Lung (tissue), 12 donors: ENCODE measurements around the gene GPR108. TPM values are rescaled to one million over a fixed set of nuclear protein-coding genes. Genes with fewer than 3 reads are reported as not detected.

Source experiments
- ATAC-seq: fragments of 200-7000 bp; cut with Tn5 transposase; one replicate; pipeline ENCODE4 v1.9.1; 2020; ENCODE audit warnings: moderate number of reproducible peaks; ENCODE audit not compliant: insufficient read depth, low FRiP score
- DNase-seq, 3 donors: peaks; one replicate each; pipeline ENCODE4 v3.0.0-alpha.2; 2013 to 2017
- H3K27ac ChIP-seq, 2 donors: one replicate each; pipeline ENCODE4 v1.5.1; 2013; ENCODE audit warnings: mild to moderate bottlenecking in 2 of 2, moderate library complexity in 2 of 2, control low read depth in 1 of 2, inconsistent platforms in 1 of 2, low read depth in 1 of 2, low read length in 1 of 2
- H3K27me3 ChIP-seq, 3 donors: one replicate each; pipeline ENCODE4 v1.5.1; 2013; ENCODE audit warnings: low read length in 2 of 3; ENCODE audit not compliant: control insufficient read depth in 3 of 3, insufficient read depth in 3 of 3
- H3K36me3 ChIP-seq, 4 donors: one replicate each; pipeline ENCODE4 v1.5.1; 2013; ENCODE audit warnings: low read length in 4 of 4, mild to moderate bottlenecking in 1 of 4, moderate library complexity in 1 of 4; ENCODE audit not compliant: control insufficient read depth in 4 of 4, insufficient read depth in 4 of 4
- H3K4me1 ChIP-seq, 5 donors: one replicate each; pipeline ENCODE4 v1.5.1; 2013; ENCODE audit warnings: low read length in 5 of 5, mild to moderate bottlenecking in 2 of 5, moderate library complexity in 1 of 5; ENCODE audit not compliant: control insufficient read depth in 5 of 5, insufficient read depth in 5 of 5
- H3K4me3 ChIP-seq: one replicate; pipeline ENCODE4 v1.5.1; 2013; ENCODE audit warnings: mild to moderate bottlenecking, control low read depth, moderate library complexity
- H3K9ac ChIP-seq, 2 donors: one replicate each; pipeline ENCODE4 v1.5.1; 2013; ENCODE audit warnings: low read length in 2 of 2, control low read depth in 1 of 2; ENCODE audit not compliant: insufficient read depth in 1 of 2
- H3K9me3 ChIP-seq, 4 donors: one replicate each; pipeline ENCODE4 v1.5.1; 2013; ENCODE audit warnings: low read length in 3 of 4, mild to moderate bottlenecking in 1 of 4, moderate library complexity in 1 of 4; ENCODE audit not compliant: control insufficient read depth in 4 of 4, insufficient read depth in 3 of 4
- CTCF ChIP-seq: IDR thresholded peaks from 2 replicates; pipeline ENCODE4 v1.5.1; 2012; ENCODE audit warnings: mild to moderate bottlenecking; ENCODE audit errors: control extremely low read depth, extremely low read depth
- WGBS, 2 donors: extraction: QIAGEN DNeasy Blood & Tissue Kit; methylation state at CpG; one replicate each; pipeline ENCODE4 v1.1.7; 2013; 5-methylcytosine and 5-hydroxymethylcytosine counted together
- polyA plus RNA-seq, 2 donors: library from polyadenylated mRNA; stranded (reverse); fragments of 200-250 nt; gene quantifications; one replicate each; pipeline ENCODE4 v1.2.1, GENCODE V29; 2013
- total RNA-seq, 2 donors: library from RNA; depleted of rRNA in 1 of 2; stranded (reverse); fragments of >200 nt in 1 of 2; gene quantifications; one replicate each; pipeline ENCODE4 v1.2.1, GENCODE V29; 2014 to 2021
- donor health status: control.
- donor health status: control.
- donor health status: Bipolar disorder and iron deficiency.
- donor health status: healthy.
- donor health status: DM: yes; HTN: yes; CAD: no.

Gene GPR108
- total and polyA plus RNA-seq, 4 donors, result 33.5 to 98.0 (median 93.5) TPM

GRCh38 chr19:6690160-6690885, 47.1 kb downstream of the GPR108 start:
- DNase-seq (no peak), ATAC-seq (no peak)
- Histone ChIP-seq H3K4me1 (no peaks in the 10 kb centered on the region), H3K27me3 (no peaks in the 10 kb centered on the region), H3K9ac (no peak overlapping the region), H3K9me3 (peaks cover 0 to 1% (median 0%) of the 10 kb centered on the region in 4 donors), H3K36me3 (peaks cover 0 to 9% (median 0%) of the 10 kb centered on the region in 4 donors), H3K27ac (no peak overlapping the region), H3K4me3 (no peak overlapping the region)
- 83 to 91% methylated on average over 11 of the region's 11 CpGs for WGBS, 2 donors
- no peak for TF ChIP-seq CTCF

GRCh38 chr19:6687114-6687513, 50.3 kb downstream of the GPR108 start:
- Histone ChIP-seq H3K36me3 (peaks cover 0 to 12% (median 0%) of the 10 kb centered on the region in 4 donors), H3K27ac (no peak overlapping the region)

GRCh38 chr19:6686628-6686975, 50.8 kb downstream of the GPR108 start:
- H3K4me3 ChIP-seq, result no peak overlapping the region
- H3K9ac ChIP-seq, result no peak overlapping the region
- TF ChIP-seq CTCF, result no peak
- peaks cover 0 to 2% (median 0%) of the 10 kb centered on the region in 4 donors for H3K9me3 ChIP-seq
- H3K27me3 ChIP-seq, result no peaks in the 10 kb centered on the region
- ATAC-seq, result no peak
- H3K4me1 ChIP-seq, result no peaks in the 10 kb centered on the region
- DNase-seq, result no peak
- 84 to 87% methylated on average over 4 of the region's 4 CpGs for WGBS, 2 donors
- peaks cover 0 to 12% (median 0%) of the 10 kb centered on the region in 4 donors for H3K36me3 ChIP-seq
- no peak overlapping the region for H3K27ac ChIP-seq

More at GRCh38 chr19:6687114-6687513, 50.3 kb downstream of the GPR108 start:
- ATAC-seq (no peak), DNase-seq (no peak)
- 70 to 82% methylated on average over 5 of the region's 5 CpGs for WGBS, 2 donors
- no peak overlapping the region for H3K9ac ChIP-seq
- H3K4me3 ChIP-seq, result no peak overlapping the region
- TF ChIP-seq CTCF, result no peak
- H3K9me3 ChIP-seq, result peaks cover 0 to 3% (median 0%) of the 10 kb centered on the region in 4 donors
- no peaks in the 10 kb centered on the region for H3K27me3 ChIP-seq
- no peaks in the 10 kb centered on the region for H3K4me1 ChIP-seq
